DLD1 (cell line): ENCODE measurements around the gene NSMCE4A.
"Not testable (repeated sequence)": the region's sequence is repeated elsewhere in the genome, so short reads cannot be mapped to it uniquely, and the experiment has no call there.

Experiments used
- in situ Hi-C: cut with HindIII; loops from 2 replicates; pipeline ENCODE4 v1.10.0; 2017; ENCODE audit warnings: low sequenced_read_pairs

Gene NSMCE4A

DNA sequence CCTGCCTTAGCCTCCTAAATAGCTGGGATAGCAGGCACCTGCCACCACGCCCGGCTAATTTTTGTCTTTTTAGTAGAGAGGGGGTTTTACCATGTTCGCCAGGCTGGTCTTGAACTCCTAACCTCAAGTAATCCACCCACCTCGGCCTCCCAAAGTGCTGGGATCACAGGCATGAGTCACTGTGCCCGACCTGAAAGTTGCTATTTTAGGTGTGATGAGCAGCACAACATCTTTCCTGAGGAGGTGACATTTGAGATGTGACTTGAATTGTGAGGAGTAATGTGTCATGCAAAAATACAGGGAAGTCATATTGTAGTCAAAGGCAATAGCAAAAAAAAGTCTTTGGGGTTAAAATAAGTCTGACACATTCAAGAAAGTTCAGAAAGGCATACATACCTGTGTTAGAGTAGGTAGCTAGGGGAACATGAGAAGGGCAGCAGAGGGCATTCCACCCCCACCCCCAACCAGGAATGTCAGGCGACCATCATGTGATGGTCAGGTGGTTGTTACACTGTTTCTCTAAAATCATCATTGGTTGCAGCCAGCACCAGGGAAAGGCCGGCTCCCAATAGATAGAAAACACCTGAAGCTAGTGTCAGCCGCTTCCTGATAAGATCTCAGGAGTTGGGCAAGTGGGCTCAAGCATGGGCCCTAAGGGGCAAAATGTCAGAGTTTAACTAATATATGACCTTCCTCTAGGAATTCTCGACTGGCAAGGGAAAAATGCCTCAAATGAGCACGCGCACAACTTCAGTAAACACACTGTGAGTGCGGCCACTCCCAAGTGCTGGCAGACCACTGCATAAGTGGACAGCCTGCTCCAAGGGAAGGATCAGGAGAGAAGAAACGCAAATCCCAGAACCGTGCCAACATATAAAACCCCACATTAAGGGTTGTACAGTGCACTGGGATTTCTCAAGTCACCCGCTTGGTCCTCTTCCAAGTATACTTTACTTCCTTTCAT lies 13.6 kb upstream of the NSMCE4A start, which contains the start of gene TACC2:
Gene TACC2 (plus strand): TSS at position 803 of the 964 bp plus-strand sequence. CDS start 32,819 bp downstream, outside the sequence.
- in situ Hi-C loops, result no loop called here

GRCh38 chr10:121984463-121984862 lies 9.4 kb upstream of the NSMCE4A start:
- in situ Hi-C loops, result no loop called here

GRCh38 chr10:121983852-121984251 lies 8.8 kb upstream of the NSMCE4A start:
- in situ Hi-C loops, result no loop called here

DNA sequence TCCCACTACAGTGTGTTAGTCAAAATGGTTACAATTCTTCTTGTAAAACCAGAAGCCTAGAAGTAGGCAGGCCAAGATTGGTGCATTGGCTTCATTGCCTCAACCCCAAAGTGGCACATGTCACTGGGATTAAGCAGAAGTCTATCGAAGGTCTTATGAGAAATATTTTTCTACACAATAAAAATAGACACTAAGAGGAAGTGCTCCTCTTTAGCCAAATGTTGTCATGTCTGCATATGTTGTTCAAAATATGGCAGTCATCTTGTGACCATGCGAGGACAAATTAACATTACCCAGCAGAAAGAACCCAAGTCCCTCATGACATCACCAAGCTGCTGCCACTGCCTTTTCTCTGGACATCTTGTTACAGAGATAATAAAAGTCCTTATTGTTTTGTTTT lies 6.3 kb upstream of the NSMCE4A start:
- in situ Hi-C loops, result no loop called here

DNA sequence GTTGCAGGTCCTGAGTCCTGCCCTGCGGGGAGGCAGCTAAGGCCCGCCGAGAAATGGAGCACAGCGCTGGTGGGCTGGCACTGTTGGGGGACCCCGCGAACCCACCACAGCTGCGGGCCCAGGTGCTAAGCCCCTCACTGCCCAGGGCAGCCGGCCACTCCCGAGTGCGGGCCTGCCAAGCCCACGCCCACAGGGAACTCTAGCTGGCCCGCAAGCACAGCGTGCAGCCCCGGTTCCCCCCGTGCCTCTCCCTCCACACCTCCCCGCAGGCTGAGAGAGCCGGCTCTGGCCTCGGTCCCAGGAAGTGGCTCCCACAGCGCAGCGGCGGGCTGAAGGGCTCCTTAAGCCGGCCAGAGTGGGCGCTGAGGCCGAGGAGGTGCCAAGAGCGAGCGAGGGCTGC lies 3.5 kb upstream of the NSMCE4A start:
- in situ Hi-C loops, result no loop called here

DNA sequence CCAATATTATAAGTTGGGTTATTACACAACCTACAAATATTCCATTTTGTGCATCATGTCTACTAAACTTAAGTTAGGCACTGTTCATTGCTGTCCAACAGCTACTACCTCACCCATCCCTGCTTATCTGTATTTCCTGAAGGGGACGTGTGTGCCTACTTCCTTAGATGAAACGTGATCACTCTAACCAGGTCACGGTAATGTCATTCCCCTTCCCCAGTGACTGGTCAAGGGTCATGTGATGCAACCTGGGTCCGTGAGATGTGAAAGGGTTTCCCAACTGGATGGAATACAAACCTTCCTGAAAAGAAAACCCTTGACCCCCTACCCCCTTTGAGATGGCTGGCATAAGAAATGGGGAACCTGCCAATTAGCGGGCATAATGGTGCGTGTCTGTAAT lies 1.6 kb upstream of the NSMCE4A start:
- in situ Hi-C loops, result no loop called here

DNA sequence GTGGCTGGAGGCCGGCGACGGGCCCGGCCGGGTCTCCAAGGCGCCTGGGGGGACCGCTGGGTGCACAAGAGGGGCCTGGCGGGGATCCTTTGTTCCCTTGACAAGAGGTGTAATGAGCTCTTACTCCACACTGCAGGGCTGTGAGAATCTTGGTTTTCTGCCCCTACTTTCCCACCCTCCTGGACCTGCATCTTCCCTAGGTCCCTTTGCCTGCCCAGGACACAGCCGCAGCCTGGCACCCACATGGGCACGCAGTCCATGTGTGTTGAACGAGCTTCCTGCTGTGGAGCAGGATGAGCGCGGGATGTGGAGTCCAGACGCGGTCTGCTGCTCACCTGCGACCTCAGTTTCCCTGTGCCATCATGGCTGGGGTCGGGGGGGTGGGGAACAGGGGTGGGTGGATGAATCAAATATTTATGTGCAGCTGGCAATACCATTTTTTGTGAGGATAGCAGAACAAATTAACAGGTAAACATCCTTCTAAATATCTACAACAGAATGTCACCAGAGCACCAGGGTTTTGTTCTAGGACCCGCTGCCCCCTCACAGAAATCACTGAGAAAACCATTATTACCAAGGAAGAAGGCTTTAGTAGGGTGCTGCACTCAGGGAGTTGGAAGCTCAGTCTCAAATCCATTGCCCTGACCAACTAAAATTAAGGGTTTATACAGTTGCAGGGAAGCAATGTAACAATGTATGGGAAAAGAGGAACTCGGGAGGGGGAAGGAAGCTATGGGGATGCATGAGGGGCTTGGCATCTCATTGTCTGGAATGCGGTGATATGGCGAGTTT lies 474 bp upstream of the NSMCE4A start:
- in situ Hi-C loops, result no loop called here

GRCh38 chr10:121974019-121974534 lies 940 bp downstream of the NSMCE4A start:
- in situ Hi-C loops, result no loop called here

DNA sequence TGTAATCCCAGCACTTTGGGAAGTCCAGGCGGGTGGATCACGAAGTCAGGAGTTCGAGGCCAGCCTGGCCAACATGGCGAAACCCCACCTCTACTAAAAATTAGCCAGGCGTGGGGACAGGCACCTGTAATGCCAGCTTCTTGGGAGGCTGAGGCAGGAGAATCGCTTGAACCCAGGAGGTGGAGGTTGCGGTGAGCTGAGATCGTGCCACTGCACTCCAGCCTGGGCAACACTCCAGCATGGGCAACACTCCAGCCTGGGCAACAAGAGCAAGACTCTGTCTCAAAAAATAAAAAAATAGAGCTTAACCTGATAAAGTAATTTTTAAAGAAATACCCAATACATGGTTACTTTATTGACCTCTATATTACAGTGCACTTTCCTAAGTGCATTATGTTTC lies 5.9 kb downstream of the NSMCE4A start:
- in situ Hi-C loops, result not testable (repeated sequence)

DNA sequence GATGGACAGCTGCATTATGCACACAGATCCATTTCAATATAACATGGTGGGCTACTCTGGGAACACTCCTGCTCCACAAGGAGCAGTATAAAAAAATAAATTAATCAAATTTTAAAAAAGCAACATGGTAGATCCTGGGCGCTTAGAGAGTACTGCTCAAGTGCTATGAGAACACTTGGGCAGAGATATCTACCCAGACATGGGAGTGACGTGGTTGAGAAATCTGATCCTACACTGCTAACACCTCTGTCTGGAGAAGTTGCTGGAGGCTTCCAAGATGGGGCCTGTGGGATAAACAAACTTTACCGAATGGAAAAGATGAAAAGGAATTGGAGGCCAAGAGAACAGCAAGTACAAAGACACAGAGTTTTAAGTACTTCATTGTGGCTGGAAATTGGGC lies 9.0 kb downstream of the NSMCE4A start:
- in situ Hi-C loops, result no loop called here

DNA sequence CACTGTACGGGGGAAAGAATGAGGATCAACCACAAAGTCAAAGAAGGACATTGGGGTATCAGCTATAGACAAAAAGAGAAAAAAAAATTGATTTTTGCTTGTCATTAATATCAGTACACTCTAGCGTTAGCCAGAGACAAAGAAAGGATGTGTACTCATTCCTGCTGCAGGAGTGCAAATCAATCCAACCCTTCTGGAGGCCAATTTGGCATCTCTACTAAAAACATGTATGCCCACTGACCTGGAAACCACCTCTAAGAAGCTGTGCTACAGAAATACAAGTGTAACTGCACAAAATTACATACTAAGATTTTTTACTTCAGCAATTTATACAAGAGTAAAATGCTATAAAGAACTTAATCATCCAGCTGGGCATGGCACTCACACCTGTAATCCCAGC lies 13.6 kb downstream of the NSMCE4A start:
- in situ Hi-C loops, result no loop called here

DNA sequence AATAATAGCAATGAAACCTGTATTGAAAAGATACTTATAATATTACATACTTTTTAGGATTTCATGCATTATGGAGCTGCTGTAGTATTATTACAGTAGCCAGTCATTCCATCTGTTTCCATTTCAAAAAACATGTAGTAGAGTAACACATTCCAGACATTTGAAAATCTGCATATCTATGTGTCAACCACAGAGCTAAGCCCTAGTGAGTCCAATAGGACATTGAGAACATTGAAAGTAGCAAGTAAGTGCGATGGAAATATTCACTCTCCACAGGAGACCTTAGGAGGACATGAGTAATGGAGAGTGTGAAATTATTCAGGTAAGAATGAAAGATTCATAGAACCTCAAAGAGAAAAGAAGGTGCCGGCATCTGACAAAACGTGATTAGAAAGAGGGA lies 15.3 kb downstream of the NSMCE4A start:
- in situ Hi-C loops, result no loop called here

DNA sequence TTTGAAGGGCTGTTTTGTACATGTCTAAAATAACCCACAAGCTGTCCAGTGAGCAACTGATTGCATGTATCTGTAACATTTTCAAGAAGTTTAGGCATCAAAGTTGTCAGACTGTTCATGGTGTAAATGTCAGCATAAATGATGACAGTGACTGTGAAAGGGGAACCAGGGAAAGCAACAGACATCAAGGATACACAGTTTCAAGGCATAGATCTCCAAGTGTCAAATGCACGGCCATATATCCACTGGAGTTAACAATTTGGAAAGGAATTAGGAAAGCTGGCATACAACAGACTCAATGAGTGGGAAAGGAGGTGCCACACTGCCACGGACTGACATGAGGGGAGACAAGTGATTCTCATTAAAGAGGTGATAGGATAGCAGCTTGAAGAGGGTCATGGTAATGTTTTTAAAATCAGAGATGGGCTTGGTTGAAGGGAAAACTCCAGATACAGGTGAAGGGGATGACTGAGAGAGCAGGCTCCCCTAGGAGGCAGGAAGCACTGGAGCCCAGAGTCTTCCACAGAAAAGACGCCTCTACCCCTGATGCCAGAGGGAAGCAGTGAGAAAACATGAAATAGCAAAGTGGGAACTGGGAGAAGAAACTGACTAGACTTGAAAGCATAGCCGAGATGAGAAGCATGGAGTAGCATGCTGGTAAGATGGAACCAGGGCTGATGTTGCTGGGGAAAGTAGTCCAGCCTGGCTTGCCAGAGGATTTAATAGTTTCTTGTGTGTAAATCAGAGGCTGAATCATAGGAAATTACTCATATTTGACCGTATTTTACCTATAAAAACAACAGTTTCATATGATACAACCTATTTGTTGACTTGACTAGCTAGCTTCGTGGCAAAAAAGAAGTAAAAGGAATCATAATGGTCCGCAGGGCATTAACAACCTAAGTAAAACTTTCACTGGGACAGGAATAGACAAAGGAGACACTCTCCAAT lies 18.6 kb downstream of the NSMCE4A start:
- in situ Hi-C loops, result no loop called here

DNA sequence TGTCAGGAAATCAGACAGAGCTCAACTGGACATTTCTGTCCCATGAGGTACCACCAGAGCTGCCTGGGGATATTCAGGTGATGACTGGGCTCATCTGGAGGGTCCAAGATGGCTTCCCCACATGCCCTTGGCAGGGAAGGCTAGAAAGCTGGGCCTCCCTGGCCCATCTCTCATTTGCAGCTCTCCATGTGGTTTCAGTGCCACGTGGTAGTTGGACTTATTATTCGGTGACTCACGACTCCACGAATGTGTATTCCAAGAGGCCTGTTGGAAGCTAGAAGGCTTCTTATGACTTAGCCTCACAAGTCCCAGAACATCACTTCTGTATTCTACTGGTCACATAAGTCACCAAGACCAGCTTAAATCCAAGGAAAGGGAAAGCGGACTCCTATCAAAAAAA lies 22.8 kb downstream of the NSMCE4A start:
- in situ Hi-C loops, result no loop called here

DNA sequence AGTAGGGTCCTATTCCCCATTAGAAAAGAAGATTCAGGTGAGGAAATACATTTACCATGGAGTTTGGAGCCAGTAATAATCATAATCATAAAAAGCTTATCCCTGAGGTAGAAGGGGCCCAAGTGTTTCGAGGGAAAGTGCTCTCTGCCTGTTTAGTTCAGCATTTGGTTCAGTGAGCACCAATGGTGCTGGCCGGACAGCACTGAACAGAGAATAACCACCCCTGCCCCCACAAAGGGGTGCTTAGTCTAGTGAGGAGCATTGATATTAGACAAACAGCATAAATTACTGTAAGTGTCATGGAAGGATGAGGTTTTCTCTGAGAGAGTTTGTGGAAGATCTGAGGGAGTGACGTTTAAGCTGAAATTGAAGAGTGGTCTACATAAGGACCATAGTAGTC lies 25.6 kb downstream of the NSMCE4A start:
- in situ Hi-C loops, result no loop called here

- in situ Hi-C loops, result no loop called here
These were observed 26.0 kb downstream of the NSMCE4A start for GRCh38 chr10:121949049-121949448.

DNA sequence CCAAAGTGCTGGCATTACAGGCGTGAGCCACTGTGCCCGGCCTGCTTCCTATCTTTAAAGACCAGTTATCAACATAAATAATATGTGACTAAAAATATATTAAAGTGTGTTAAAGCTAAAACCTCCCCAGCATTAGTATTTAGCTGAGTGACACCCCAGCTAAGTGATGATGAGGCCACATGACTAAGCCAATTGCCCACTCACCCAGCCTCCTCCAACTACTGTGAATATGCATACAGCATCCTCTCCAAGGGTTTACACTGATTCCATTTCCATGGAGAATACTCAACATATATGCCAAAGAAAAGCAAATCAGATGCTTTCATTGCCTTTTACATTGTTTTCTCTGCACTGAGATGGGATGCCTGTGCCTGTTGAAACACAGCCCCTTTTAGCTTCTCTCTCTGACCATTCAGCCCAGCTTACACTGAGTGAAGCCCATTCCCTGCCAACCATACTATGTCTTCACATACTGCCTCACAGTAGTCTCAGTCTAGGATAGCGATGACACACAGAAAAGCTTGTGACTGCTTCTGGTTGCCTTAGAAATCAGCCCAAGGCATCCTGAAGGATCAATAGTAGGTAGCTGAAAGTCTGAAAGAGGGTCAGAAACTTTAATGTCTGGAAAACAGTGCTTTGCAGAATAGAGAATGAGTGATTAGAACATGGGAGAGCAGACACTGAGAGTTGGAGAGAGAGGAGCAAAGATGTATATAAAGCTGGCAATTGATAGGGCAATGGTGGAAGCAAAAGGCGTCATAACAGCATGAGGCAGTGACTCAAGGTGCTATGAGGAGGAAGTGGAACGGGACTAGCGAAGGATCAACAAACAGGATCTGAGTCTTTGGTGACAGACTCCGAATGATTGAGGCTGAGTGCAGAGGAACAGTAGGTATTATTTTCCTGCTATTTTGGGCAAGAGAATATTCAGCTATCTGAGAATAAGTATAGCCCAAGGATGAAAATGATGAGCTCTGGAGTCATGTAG lies 27.4 kb downstream of the NSMCE4A start:
- in situ Hi-C loops, result no loop called here

GRCh38 chr10:121942749-121943416 lies 32.1 kb downstream of the NSMCE4A start:
- in situ Hi-C loops, result no loop called here

GRCh38 chr10:121941532-121941931 lies 33.5 kb downstream of the NSMCE4A start:
- in situ Hi-C loops, result no loop called here
